ENCODE results near the gene FHIP2A.
A peak's percentile ranks its signal among the peaks of the same experiment; 100 is the strongest.
"Not testable (repeated sequence)": the region's sequence is repeated elsewhere in the genome, so short reads cannot be mapped to it uniquely, and the experiment has no call there.

FHIP2A gene, protein sequence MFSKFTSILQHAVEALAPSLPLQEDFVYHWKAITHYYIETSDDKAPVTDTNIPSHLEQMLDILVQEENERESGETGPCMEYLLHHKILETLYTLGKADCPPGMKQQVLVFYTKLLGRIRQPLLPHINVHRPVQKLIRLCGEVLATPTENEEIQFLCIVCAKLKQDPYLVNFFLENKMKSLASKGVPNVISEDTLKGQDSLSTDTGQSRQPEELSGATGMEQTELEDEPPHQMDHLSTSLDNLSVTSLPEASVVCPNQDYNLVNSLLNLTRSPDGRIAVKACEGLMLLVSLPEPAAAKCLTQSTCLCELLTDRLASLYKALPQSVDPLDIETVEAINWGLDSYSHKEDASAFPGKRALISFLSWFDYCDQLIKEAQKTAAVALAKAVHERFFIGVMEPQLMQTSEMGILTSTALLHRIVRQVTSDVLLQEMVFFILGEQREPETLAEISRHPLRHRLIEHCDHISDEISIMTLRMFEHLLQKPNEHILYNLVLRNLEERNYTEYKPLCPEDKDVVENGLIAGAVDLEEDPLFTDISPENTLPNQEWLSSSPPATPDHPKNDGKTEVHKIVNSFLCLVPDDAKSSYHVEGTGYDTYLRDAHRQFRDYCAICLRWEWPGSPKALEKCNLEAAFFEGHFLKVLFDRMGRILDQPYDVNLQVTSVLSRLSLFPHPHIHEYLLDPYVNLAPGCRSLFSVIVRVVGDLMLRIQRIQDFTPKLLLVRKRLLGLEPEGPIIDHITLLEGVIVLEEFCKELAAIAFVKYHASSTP

DNA sequence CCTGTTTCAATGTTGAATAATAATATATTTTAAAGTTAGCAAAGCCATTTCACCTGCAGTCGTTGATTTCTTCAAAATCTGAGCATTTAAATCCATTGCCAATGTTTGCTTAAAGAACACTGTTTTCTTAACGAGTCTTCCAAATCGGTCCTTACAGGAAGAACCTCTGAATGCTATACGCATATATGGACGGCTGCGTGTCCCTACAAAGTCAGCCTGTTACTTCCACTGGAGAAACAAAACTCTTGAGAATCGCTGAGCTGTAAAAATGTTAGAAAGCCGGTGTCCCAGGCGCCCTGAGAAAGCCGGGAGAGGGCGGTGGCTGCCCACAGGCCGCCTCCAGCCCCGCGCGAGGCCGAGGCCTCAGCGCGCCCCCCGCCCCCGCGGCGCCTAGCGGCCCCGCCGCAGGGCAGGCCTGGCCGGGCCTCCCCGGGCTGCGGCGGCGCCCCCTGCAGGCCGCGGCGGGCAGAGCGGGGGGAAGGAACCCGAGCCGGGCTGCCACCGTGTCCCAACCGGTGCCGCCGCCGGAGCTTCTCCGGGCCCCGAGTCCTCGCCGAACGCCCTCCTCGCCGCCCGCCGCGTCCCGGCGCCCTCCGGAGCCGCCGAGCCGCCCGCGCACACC is at the start of gene FHIP2A:
Gene FHIP2A, plus strand, starts transcription at position 488 of the 622 bp plus-strand sequence. CDS start 299 bp downstream, outside the sequence.
- peak; percentile 80 for DNase-seq (ENCODE audit: low spot score)

DNA sequence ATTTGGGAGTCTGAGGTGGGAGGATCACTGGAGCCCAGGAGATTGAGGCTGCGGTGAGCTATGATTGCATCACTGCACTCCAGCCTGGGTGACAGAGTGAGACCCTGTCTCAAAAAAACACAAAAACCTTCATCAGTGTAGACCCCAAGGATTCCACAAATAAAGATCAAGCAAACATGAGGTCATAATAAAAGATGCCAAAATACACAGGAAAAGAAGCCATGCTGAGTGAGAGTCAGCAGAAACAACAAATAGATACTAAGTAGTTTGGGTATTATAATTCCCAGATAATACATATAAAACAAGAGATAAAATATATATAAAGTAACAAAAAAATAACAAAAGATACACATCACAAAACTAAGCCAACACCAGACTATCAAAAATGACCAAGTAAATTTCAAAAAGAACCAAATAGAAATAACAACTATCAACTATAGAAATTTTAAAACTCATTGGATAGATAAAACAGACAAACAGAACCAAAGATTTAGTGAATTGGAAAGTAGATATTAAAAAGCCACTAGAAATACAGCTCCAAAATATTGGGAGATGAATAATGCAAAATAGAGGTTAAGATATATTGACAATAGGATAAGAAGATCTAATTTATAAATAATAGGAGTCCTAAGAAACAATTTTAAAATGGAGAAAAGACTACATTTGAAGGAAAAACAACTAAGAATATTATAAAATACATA is 48.9 kb upstream of the FHIP2A start:
- DNase-seq (ENCODE audit: low spot score) = no peak

DNA sequence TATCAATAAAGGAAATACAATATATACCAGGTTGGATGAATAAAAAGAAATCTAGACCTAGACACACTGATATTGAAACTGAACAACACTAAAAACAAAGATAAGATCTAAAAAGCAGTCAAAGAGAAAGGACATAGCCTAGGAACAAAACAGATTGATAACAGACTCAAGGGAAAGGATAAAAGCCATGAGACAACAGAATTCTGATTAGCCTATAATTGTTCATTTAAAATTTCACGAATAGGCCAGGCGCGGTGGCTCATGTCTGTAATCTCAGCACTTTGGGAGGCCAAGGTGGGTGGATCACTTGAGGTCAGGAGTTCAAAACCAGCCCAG is 48.4 kb upstream of the FHIP2A start:
- peak; percentile 17 for DNase-seq (ENCODE audit: low spot score)

DNA sequence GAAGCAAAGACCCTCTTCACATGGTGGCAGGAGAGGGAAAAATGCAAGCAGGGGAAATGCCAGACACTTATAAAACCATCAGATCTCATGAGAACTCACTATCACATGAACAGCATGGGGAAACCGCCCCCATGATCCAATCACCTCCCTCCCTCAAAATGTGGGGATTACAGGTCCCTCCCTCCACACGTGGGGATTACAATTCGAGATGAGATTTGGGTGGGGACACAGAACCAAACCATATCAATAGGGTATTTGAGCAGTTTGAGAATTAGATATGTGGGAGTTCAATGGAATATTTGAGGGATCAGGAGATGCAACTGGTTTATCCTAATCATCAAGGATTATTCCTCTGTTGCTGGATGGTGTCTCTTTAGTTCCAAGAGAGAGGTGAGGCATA is 46.5 kb upstream of the FHIP2A start:
- DNase-seq (ENCODE audit: low spot score) = not testable (repeated sequence)

DNA sequence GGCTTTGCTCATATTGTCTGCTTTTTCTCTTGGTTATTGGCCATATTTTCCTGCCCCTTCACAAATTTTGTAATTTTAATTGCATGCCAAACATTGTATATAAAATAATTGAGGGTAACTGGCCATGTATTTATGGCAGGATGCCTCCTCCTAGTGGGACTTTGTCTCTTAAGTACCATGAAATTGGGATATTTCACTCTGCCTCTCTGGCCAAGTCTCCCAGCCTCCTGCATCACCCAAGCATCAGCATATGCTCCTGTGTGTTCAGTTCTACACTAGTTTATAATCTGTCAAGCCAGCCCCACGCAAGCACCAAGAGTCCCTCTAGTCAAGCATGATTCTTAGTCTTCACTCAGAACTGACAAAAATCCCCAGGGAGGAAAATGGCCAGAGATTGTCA is 44.2 kb upstream of the FHIP2A start:
- DNase-seq (ENCODE audit: low spot score) = no peak

DNA sequence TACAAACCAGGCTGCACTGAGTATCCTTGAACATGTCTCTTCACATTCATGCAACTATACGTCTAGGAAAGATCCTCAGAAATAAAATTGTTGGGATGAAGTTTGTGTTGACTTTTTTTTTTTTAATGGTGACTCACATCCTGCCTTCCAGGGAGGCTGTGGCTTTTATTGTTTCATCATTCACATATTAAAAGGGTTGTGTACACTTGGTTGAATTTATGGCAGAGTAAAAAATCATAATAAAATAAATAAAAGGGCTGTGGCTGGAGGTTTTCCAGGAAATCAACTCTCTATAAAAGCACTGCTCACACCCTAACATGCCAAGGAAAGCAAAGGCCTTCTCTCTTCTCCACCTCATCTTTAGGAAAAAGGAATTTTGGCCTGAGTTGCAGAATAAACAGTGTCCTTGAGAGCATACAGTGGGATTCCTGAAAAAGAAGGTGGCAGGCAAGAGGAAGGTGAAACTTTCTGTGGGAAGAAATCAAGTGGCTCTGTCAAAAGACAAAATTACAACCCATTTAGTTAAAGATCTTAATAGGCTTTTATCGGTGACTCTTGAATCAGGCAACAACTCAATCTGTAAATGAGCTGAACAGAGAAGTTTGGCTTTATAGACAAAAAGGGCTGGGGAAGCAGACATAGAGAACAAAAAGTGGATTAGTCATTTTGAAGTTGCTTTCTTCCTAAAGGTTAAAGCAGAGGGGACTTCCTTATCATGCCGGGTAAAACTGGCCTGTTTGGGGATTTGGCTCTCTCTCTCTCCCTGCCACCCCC is 41.6 kb upstream of the FHIP2A start:
- DNase-seq (ENCODE audit: low spot score) = no peak

DNA sequence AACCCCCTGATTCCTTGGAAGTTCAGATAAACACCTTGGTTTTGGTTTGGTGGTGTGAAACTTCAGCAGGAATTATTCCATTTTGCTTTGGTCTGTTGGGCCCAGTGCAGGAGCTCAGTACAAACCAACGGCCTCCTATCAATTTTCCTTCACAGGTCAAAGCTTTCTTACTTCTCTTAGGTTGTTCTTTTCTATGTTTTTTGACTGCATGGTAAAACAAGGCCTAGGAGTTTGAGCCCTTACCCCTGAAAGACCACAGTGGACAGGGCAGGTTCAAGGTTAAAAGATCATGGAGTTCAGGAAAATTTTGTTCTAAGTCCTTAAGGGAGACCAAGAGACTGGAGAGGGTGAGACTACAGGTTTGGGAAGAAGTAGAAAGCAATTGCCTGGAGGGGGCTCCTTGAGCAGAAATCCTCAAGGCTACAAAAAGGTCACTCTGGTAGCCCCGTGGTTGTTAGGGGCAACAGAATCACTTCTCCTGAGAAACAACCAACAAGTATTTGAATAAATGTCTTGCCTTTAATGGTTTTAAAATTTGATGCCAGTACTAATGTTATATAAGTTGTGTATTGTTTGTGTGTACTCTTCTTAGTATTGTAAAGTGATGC is 40.9 kb upstream of the FHIP2A start:
- DNase-seq (ENCODE audit: low spot score) = no peak

DNA sequence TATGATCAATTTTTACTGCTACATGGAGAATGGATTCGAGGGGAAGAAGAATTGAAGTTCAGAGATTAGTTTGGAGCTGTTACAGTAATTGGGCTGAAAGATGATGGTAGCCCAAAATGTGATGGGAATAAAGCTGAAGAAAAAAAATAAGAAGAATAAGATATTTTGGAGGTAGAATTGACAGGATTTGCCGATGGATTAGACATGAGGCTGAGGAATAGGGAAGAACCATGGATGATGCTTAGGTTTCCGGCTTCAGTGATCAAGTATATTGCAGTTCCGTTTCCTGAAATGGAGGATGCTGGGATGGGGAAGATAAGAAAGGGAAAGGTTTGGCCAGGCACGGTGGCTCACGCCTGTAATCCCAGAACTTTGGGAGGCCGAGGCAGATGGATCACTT is 38.9 kb upstream of the FHIP2A start:
- no peak for DNase-seq (ENCODE audit: low spot score)

DNA sequence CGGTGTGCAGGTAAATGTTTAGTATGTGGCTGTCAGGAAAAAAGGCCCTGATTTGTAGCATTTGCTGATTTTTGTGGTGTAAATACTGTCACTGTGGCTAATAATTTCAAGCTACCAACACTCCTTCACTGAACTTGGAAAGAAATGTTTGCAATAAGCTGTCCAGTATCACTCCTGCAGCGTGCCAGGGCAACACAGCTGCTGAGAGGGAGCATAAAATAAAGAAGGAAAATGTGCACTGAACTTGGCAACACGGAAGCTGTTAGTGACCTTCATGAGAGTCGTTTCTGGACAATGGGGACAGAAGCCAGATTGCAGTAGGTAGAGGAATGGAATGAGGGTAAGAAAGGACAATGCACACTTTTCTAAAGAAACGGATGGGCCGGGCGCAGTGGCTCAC is 37.9 kb upstream of the FHIP2A start:
- DNase-seq (ENCODE audit: low spot score) = no peak

DNA sequence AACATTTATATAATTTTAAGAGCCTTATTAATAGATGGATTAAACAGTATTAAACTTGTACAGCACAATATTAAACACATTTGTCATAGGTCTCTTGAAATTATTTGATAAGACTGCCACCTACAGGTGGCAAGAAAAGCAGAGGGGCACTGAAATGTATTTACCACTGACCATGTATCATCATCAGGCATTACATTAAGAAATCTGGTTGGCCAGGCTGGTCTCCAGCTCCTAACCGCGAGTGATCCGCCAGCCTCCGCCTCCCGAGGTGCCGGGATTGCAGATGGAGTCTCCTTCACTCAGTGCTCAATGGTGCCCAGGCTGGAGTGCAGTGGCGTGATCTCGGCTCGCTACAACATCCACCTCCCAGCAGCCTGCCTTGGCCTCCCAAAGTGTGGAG is 35.1 kb upstream of the FHIP2A start:
- DNase-seq (ENCODE audit: low spot score) = peak; percentile 28

DNA sequence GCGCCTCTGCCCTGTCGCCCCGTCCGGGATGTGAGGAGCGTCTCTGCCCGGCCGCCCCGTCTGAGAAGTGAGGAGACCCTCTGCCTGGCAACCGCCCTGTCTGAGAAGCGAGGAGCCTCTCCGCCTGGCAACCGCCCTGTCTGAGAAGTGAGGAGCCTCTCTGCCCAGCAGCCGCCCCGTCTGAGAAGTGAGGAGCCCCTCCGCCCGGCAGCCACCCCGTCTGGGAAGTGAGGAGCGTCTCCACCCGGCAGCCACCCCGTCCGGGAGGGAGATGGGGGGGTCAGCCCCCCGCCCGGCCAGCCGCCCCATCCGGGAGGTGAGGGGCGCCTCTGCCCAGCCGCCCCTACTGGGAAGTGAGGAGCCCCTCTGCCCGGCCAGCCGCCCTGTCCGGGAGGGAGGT is 34.4 kb upstream of the FHIP2A start:
- DNase-seq (ENCODE audit: low spot score) = not testable (repeated sequence)

DNA sequence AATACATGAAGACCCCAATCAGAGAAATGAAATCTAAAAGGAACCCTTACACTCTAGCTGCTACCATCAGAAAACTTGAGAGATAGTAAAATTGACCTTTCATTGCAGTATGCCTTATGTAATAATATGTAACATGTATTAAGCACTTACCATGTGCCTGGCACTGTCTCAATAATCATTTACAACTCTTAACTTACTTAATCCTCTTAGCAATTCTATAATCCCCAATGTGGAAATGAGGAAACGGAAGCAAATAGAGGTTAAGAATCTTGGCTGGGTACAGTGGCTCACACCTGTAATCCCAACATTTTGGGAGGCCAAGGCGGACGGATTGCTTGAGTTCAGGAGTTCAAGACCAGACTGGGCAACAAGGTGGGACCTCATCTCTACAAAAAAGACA is 29.8 kb upstream of the FHIP2A start:
- no peak for DNase-seq (ENCODE audit: low spot score)

DNA sequence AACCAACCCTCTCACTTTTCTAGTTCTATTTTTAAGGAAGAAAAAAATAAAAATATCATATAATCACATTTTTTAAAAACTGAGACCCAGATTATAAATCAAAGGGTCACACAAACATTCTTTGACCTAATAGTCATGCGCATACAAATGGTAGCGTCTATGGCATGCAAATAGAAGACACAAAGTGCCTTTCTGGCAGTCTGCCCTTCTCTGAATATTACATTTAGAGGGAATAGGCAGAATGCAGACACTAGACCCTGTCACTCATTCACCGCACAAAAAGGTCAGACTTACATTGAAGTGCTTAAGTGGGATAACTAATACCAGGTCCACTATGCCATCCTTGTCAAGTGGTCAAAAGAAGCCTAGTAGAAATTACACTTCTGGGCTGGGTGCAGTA is 26.5 kb upstream of the FHIP2A start:
- DNase-seq (ENCODE audit: low spot score) = no peak

DNA sequence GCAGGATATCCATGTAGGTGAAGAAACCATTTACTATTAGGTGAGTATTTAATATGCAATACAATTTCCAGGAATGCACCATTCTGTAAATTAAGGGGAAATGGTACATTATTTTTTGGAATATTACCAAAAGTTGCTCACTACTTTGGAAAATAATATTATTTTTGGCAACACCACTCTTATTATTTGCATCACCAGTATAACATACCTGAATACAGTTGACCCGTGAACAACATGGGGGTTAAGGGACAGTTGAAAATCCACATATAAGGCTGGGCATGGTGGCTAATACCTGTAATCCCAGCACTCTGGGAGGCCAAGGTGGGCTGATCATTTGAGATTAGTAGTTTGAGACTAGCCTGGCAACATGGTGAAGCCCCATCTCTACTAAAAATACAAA is 21.2 kb upstream of the FHIP2A start:
- no peak for DNase-seq (ENCODE audit: low spot score)

DNA sequence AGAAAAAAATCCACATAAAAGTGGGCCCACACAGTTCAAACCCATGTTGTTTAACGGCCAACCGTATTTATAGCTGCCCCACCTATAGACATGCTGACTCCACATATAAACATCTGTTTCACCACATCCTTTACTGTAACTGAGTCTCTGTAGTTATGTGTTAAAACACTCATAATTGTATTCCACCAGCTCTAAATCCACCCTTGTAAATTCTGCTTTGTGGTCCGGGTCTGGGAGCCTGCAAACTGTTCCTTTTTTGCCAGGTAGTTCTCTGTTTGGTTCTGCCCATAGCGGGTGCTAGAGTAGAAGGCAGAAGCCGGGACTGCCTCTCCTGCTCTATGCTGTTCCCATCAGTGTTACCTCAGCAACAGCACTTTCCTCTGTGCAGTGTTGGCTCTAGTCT is 20.2 kb upstream of the FHIP2A start:
- DNase-seq (ENCODE audit: low spot score) = peak; percentile 65

DNA sequence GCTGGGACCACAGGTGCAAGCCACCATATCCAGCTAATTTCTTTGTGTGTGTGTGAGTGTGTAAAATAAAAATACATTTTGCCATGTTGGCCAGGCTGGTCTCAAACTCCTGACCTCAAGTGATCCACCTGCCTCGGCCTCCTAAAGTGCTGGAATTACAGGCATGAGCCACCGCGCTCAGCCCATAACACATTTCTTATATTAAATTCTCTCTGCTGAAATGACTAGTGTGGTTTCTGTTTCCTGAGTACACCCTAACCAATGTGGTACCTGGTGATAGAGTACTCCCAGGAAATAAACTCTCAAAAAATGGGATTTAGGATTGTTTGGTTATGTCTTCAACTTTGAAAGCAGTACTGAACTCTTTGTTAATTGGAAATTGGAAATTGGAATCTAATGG is 19.4 kb upstream of the FHIP2A start:
- DNase-seq (ENCODE audit: low spot score) = no peak

DNA sequence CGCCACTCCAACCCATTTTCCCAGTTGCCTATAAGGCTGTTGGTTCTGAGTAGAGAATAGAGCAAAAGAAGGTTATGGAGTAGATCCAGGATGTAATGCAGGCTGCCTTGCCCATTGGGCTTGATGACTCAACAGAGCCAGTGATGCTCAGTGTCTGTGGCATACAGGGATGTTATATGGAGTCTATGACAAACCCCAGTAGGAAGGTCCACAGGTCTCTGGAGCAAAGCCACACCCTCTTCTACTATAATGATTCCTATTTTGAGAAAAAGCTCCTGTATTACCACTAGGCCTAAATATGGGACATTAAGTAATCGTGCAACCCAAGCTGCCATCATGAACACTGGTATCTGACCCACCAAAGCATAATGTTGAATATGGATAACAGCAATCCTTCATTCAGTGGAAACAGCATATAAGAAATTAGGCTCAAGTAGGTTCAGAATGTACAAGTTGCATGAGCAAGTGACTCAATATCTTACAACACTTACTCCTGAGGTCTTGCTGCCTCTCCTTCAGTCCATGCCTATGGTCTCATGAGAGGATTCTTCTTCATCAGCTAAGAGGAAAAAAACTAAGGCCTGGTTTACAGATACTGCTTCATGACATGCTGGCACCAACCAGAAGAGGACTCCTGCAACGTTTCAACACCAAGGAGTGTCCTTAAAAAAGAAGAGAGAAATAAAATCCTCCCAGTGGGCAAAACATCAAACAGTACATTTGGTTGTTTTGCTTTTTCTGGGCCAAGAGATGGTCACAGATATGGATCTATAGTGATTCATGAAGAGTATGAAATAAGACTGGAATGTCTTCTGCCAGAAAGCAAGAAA is 14.8 kb upstream of the FHIP2A start:
- DNase-seq (ENCODE audit: low spot score) = no peak

DNA sequence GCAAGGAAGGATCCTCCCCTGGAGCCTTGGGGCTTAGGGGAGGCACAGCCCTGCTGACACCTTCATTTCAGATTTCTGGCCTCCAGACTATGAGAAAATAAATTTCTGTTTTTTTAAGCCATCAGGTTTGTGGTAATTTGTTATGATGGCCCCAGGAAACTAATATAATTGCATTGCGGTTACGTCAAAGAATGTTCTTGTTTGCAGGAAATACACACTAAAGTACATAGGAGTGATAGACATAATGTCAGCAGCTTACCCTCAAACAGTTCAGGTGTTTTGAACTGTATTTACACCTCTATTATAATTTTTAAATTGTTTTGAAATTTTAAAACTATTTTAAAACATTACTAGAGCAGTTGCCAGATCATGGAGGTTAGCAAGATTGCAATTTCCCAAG is 12.6 kb upstream of the FHIP2A start:
- DNase-seq (ENCODE audit: low spot score) = no peak

DNA sequence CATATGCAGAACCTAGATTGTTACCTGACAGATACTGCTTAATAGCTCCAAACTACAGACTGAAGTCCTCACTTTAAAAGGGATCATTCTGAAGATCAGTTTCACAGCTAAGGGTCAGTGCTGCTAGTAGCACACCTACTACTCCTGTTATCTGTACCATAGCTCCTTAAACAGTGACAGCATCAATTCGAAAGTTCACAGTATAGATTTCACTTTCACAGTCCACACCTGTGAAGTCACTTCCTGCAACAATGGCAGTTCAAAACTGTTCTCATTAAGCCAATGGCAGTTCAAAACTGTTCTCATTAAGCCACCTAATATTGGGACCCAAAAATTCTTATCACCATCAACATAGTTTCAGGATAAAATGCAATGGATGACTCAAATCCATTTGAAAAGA is 10.7 kb upstream of the FHIP2A start:
- DNase-seq (ENCODE audit: low spot score) = peak; percentile 63

DNA sequence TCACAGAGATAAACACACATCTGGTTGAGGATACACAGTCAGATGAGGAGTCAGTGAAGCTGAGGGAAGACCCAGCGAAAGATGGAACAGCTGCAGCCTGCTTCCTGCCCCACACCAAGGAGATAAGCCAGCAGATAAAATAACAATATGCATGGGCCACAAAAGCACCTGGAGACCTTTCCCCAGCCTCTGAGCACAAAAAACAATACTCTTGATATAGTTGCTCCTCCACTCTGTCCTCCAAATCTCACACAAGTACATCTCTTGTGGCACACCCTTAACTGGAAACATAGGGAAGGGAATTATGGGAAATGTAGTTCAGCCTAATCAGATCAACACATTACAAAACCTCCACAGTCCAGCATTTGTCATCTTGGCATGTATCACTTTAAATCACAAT is 9.7 kb upstream of the FHIP2A start:
- no peak for DNase-seq (ENCODE audit: low spot score)

Data from activated CD4-positive, alpha-beta T cell treated with anti-CD3 and anti-CD28 coated beads, Interleukin-2, Interleukin-4, amounts not matched to agents 100 ng/mL and 50 ng/mL, durations not matched to agents 16 hours and 8 hours (primary cell).